Measurements from ENCODE around the gene REPIN1. TPM values are rescaled to one million over a fixed set of nuclear protein-coding genes. Genes with fewer than 3 reads are reported as not detected.

Gene REPIN1
- total RNA-seq, 1 donor from 2014 or later, result 144 TPM

DNA sequence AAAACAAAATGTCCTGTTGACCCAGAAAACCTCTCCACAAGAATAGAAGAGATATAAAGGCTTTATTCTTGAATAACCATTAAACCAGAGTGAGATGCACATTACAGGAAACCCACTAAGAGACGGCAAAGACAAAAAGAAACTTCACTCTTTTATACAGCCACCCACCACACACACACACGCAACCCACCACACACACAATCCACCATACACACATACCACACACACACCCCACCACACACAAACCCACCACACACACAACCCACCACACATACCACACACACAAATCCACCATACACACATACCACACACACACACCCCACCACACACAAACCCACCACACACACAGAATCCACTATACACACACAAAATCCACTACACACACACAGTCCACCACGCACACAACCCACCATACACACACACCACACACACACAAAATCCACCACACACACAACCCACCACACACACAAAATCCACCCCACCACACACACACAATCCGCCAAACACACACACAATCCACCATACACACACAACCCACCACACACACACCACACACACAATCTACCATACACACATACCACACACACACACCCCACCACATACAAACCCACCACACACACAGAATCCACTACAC, 9.5 kb upstream of the REPIN1 start:
- no peaks in the 10 kb centered on the region for H3K36me3 ChIP-seq (ENCODE audit: control insufficient read depth, insufficient read depth, low read length)
- no peak overlapping the region for H3K4me3 ChIP-seq (ENCODE audit: low read depth, low read length)
- no peaks in the 10 kb centered on the region for H3K27me3 ChIP-seq (ENCODE audit: control insufficient read depth, insufficient read depth, low read length)
- no peak for DNase-seq (ENCODE audit: low read depth)
- TF ChIP-seq, protein P1, sequence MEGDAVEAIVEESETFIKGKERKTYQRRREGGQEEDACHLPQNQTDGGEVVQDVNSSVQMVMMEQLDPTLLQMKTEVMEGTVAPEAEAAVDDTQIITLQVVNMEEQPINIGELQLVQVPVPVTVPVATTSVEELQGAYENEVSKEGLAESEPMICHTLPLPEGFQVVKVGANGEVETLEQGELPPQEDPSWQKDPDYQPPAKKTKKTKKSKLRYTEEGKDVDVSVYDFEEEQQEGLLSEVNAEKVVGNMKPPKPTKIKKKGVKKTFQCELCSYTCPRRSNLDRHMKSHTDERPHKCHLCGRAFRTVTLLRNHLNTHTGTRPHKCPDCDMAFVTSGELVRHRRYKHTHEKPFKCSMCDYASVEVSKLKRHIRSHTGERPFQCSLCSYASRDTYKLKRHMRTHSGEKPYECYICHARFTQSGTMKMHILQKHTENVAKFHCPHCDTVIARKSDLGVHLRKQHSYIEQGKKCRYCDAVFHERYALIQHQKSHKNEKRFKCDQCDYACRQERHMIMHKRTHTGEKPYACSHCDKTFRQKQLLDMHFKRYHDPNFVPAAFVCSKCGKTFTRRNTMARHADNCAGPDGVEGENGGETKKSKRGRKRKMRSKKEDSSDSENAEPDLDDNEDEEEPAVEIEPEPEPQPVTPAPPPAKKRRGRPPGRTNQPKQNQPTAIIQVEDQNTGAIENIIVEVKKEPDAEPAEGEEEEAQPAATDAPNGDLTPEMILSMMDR (IDR thresholded peaks at IDR 0.05; ENCODE audit: insufficient read depth, low read length, poor library complexity, severe bottlenecking), result no peak

DNA sequence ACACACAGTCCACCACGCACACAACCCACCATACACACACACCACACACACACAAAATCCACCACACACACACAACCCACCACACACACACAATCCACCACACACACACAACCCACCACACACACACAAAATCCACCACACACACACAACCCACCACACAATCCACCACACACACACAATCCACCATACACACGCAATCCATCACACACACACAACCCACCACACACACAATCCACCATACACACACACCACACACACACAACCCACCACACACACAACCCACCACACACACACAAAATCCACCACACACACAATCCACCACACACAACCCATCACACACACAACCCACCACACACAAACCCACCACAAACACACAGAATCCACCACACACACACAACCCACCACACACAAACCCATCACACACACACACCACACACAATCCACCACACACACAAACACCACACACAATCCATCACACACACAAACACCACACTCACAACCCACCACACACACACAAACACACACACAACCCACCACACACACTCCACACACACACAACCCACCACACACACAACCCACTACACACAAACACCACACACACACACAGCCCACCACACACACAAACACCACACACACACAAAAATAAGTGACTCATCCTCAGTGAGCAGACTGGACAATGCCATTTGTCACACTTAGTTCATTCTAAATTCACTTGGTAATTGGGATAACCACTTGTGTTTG, 8.8 kb upstream of the REPIN1 start:
- H3K4me3 ChIP-seq (ENCODE audit: low read depth, low read length), result no peak overlapping the region
- no peak for DNase-seq (ENCODE audit: low read depth)
- H3K27me3 ChIP-seq (ENCODE audit: control insufficient read depth, insufficient read depth, low read length), result no peaks in the 10 kb centered on the region
- H3K36me3 ChIP-seq (ENCODE audit: control insufficient read depth, insufficient read depth, low read length), result no peaks in the 10 kb centered on the region
- TF ChIP-seq, protein P1 (IDR thresholded peaks at IDR 0.05; ENCODE audit: insufficient read depth, low read length, poor library complexity, severe bottlenecking), result no peak

DNA sequence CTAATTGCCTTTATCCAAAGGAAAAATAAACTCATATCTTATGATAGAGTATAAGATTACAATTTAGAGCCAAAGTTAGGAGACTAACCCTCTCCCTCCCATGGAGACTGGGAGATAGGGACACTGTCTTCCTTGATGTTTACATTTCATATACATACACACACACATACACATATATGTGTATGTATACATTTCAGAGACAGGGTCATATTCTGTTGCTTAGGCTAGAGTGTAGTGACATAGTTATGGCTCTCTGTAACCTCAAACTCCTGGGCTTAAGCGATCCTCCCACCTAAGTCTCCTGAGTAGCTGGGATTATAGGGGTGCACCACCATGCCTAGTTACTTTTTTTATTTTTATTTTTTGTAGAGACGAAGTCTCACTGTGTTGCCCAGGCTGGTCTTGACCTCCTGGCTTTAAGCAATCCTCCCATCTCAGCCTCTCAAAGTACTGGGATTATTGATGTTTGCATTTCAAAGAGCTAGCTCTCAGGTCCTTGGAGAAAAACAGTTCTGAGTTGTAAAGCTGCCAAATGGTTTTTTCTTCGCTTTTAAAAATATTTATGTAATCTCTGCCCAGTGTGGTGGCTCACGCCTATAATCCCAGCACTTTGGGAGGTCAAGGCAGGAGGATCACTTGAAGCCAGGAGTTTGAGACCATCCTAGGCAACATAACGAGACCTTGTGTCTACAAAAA, 8.1 kb upstream of the REPIN1 start:
- DNase-seq (ENCODE audit: low read depth), result no peak
- TF ChIP-seq, protein P1 (IDR thresholded peaks at IDR 0.05; ENCODE audit: insufficient read depth, low read length, poor library complexity, severe bottlenecking), result no peak
- no peaks in the 10 kb centered on the region for H3K27me3 ChIP-seq (ENCODE audit: control insufficient read depth, insufficient read depth, low read length)
- H3K36me3 ChIP-seq (ENCODE audit: control insufficient read depth, insufficient read depth, low read length), result no peaks in the 10 kb centered on the region
- no peak overlapping the region for H3K4me3 ChIP-seq (ENCODE audit: low read depth, low read length)

DNA sequence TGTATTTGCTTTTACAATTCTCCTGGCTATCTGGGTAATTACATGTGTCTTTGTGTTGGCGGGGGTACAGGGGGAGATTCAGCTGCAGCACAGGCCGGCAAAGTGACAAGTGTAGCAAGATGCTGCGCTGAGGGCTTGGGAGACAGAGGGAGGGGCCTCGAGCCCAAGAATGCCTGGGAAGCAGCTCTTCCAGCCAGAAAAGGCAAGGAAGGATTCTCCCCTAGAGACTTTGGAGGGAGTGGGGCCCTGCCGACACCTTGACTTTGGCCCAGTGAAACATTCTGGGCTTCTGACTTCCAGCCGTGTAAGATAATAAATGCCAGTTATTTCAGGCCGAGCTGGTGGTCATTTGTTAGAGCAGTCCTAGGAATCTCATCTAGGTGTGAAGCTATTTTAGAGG, 7.2 kb upstream of the REPIN1 start:
- no peak for DNase-seq (ENCODE audit: low read depth)

GRCh38 chr7:150361807-150362621, 6.6 kb upstream of the REPIN1 start:
- no peak overlapping the region for H3K4me3 ChIP-seq (ENCODE audit: low read depth, low read length)
- TF ChIP-seq, protein P1 (IDR thresholded peaks at IDR 0.05; ENCODE audit: insufficient read depth, low read length, poor library complexity, severe bottlenecking), result no peak
- no peaks in the 10 kb centered on the region for H3K27me3 ChIP-seq (ENCODE audit: control insufficient read depth, insufficient read depth, low read length)
- no peak for DNase-seq (ENCODE audit: low read depth)
- no peaks in the 10 kb centered on the region for H3K36me3 ChIP-seq (ENCODE audit: control insufficient read depth, insufficient read depth, low read length)

More for the DNA sequence above, 7.2 kb upstream of the REPIN1 start:
- H3K36me3 ChIP-seq (ENCODE audit: control insufficient read depth, insufficient read depth, low read length), result no peaks in the 10 kb centered on the region
- TF ChIP-seq, protein P1 (IDR thresholded peaks at IDR 0.05; ENCODE audit: insufficient read depth, low read length, poor library complexity, severe bottlenecking), result no peak
- H3K4me3 ChIP-seq (ENCODE audit: low read depth, low read length), result no peak overlapping the region
- no peaks in the 10 kb centered on the region for H3K27me3 ChIP-seq (ENCODE audit: control insufficient read depth, insufficient read depth, low read length)
